GM23248 (cell line): ENCODE measurements around the gene MBD3L2. TPM values are rescaled to one million over a fixed set of nuclear protein-coding genes. Genes with fewer than 3 reads are reported as not detected.
"Not testable (repeated sequence)": the region's sequence is repeated elsewhere in the genome, so short reads cannot be mapped to it uniquely, and the experiment has no call there.

Experiments
- DNase-seq: peaks from one replicate; pipeline ENCODE4 v3.0.0-alpha.2; 2015
- H2AFZ ChIP-seq: fragments of 200-600 bp; sonication (generic); 2 replicates; pipeline ENCODE4 v1.6.1; 2016; ENCODE audit warnings: antibody characterized with exemption
- H3F3A ChIP-seq: fragments of 200-600 bp; sonication (generic); 2 replicates; pipeline ENCODE4 v1.6.1; 2016; ENCODE audit warnings: mild to moderate bottlenecking, antibody characterized with exemption, mixed run types; ENCODE audit not compliant: insufficient read depth
- H3K27ac ChIP-seq: fragments of 200-600 bp; sonication (generic); 2 replicates; pipeline ENCODE4 v1.5.1; 2016; ENCODE audit warnings: mild to moderate bottlenecking
- H3K27me3 ChIP-seq: fragments of 200-600 bp; sonication (generic); replicated peaks from 2 replicates; pipeline ENCODE4 v1.6.1; 2016; ENCODE audit warnings: mild to moderate bottlenecking; ENCODE audit not compliant: insufficient read depth
- H3K36me3 ChIP-seq: fragments of 200-600 bp; sonication (generic); 2 replicates; pipeline ENCODE4 v1.6.1; 2016; ENCODE audit warnings: low read depth, mild to moderate bottlenecking
- H3K4me1 ChIP-seq: fragments of 200-600 bp; sonication (generic); 2 replicates; pipeline ENCODE4 v1.6.1; 2016; ENCODE audit warnings: mild to moderate bottlenecking; ENCODE audit not compliant: insufficient read depth
- H3K4me2 ChIP-seq: fragments of 200-600 bp; sonication (generic); one replicate; pipeline ENCODE4 v1.6.1; 2016; ENCODE audit warnings: mild to moderate bottlenecking; ENCODE audit not compliant: unreplicated experiment
- H3K4me3 ChIP-seq: fragments of 200-600 bp; sonication (generic); 2 replicates; pipeline ENCODE4 v1.5.1; 2016; ENCODE audit warnings: mild to moderate bottlenecking
- H3K79me2 ChIP-seq: fragments of 200-600 bp; sonication (generic); 2 replicates; pipeline ENCODE4 v1.6.1; 2016; ENCODE audit warnings: mild to moderate bottlenecking; ENCODE audit not compliant: insufficient read depth
- H3K9ac ChIP-seq: fragments of 200-600 bp; sonication (generic); 2 replicates; pipeline ENCODE4 v1.6.1; 2016; ENCODE audit warnings: mild to moderate bottlenecking
- H3K9me2 ChIP-seq: fragments of 200-600 bp; sonication (generic); 2 replicates; pipeline ENCODE4 v1.6.1; 2016; ENCODE audit warnings: mixed run types, mild to moderate bottlenecking, moderate library complexity; ENCODE audit not compliant: insufficient read depth
- H3K9me3 ChIP-seq: fragments of 200-600 bp; sonication (generic); one replicate; pipeline ENCODE4 v1.6.1; 2017; ENCODE audit warnings: low read depth
- H4K20me1 ChIP-seq: fragments of 200-600 bp; sonication (generic); 2 replicates; pipeline ENCODE4 v1.6.0; 2016; ENCODE audit not compliant: insufficient read depth
- WGBS, 2 experiments: methylation state at CpG; one replicate each; pipeline ENCODE4 v1.1.6; 2015 to 2017; ENCODE audit warnings: low lambda C conversion rate in 2 of 2, low coverage in 1 of 2; ENCODE audit errors: missing lambda C conversion rate in 2 of 2; 5-methylcytosine and 5-hydroxymethylcytosine counted together
- in situ Hi-C: fragments of 300-500 bp; cut with MboI; formaldehyde crosslinking; loops from 2 replicates; pipeline ENCODE4 v1.15.0; 2020
- polyA plus RNA-seq: library from polyadenylated mRNA; unstranded; fragments of >200 nt; fragmentation: Nextera tagmentation; extraction: Ambion mirVana; gene quantifications from 2 replicates; pipeline ENCODE4 v1.2.1, GENCODE V29; 2016
- total RNA-seq: library from RNA; depleted of rRNA; stranded (reverse); fragments of >200 nt; shearing (Covaris generic); gene quantifications from 2 replicates; pipeline ENCODE4 v1.2.3, GENCODE V29; 2014

The MBD3L2 gene
- total and polyA plus RNA-seq, 2 experiments from 2014 or later, result not detected

DNA sequence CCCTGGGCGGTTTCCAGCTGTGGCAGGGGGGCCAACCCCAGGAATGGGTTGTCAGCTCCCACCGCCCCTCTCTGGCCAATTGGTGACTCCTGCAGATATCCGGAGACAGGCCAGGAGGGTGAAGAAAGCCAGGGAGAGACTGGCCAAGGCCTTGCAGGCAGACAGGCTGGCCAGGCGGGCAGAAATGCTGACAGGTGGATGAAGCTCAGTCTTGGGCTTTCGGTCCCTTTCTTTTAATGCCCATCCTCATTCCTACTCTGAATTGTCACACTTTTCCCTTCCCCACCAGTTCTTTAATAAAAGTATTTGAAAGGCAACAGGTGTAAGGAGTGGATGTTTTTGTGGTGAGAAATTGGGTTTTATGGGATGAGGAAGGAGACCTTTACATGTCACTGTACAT lies 2.3 kb downstream of the MBD3L2 start:
- H3K9me3 ChIP-seq, H2AFZ ChIP-seq, H3K36me3 ChIP-seq, H3K27me3 ChIP-seq, H4K20me1 ChIP-seq, H3K4me2 ChIP-seq, DNase-seq, H3K4me1 ChIP-seq, H3K27ac ChIP-seq, H3F3A ChIP-seq, H3K4me3 ChIP-seq, H3K9ac ChIP-seq, H3K79me2 ChIP-seq, in situ Hi-C loops, H3K9me2 ChIP-seq: not testable (repeated sequence)
- 76 to 81% methylated on average over 2 to 3 of the region's 5 CpGs for WGBS, 2 experiments

DNA sequence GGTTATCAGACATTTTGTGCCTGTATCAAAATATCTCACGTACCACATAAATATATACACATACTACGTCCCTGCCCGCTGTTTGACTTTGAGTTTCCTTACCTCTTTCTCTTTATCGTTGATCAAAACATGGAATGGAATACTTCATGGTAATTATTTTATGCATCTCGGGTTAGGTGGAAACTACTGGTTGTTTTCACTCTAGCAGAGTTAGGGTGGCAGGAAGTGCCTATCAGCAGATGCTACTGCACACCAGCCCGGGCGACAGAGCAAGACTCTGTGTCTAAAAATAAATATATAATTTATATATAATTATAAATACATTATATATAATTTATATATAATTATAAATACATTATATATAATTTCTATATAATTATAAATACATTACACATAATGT lies 3.8 kb downstream of the MBD3L2 start:
- H3K36me3 ChIP-seq, H3F3A ChIP-seq, H2AFZ ChIP-seq, DNase-seq, in situ Hi-C loops, H3K9me2 ChIP-seq, H3K4me3 ChIP-seq, H3K9me3 ChIP-seq, H3K79me2 ChIP-seq, H3K27me3 ChIP-seq, H3K27ac ChIP-seq, H3K9ac ChIP-seq, H4K20me1 ChIP-seq, H3K4me2 ChIP-seq, H3K4me1 ChIP-seq: not testable (repeated sequence)
- 71% methylated on average over 7 of the region's 7 CpGs for WGBS, 2 experiments

- H3K27ac ChIP-seq, H4K20me1 ChIP-seq, H3K4me3 ChIP-seq, H3K9ac ChIP-seq, H3K4me2 ChIP-seq, H3K36me3 ChIP-seq, H3K4me1 ChIP-seq, H3F3A ChIP-seq, H3K9me2 ChIP-seq, DNase-seq, in situ Hi-C loops, H3K9me3 ChIP-seq, H3K27me3 ChIP-seq, H2AFZ ChIP-seq, H3K79me2 ChIP-seq: not testable (repeated sequence)
- WGBS, 2 experiments, result 81 to 84% methylated on average over 12 to 14 of the region's 14 CpGs
Observed at GRCh38 chr19:7054635-7055368, 5.7 kb downstream of the MBD3L2 start.

- H3K9me2 ChIP-seq, H2AFZ ChIP-seq, H3F3A ChIP-seq, H4K20me1 ChIP-seq, H3K36me3 ChIP-seq, H3K9ac ChIP-seq, H3K4me1 ChIP-seq, in situ Hi-C loops, H3K79me2 ChIP-seq, H3K27me3 ChIP-seq, H3K4me3 ChIP-seq, H3K4me2 ChIP-seq, H3K27ac ChIP-seq, H3K9me3 ChIP-seq, DNase-seq: not testable (repeated sequence)
- 79 to 84% methylated on average over 12 to 13 of the region's 14 CpGs for WGBS, 2 experiments
Observed at GRCh38 chr19:7055679-7056078, 6.6 kb downstream of the MBD3L2 start.

GRCh38 chr19:7056371-7056770 lies 7.2 kb downstream of the MBD3L2 start:
- H3K79me2 ChIP-seq, H3K4me1 ChIP-seq, H3K27me3 ChIP-seq, H4K20me1 ChIP-seq, H3K4me2 ChIP-seq, H3K9ac ChIP-seq, H3K27ac ChIP-seq, H3K4me3 ChIP-seq, DNase-seq, H2AFZ ChIP-seq, H3F3A ChIP-seq, in situ Hi-C loops, H3K36me3 ChIP-seq, H3K9me3 ChIP-seq, H3K9me2 ChIP-seq: not testable (repeated sequence)
- 79 to 84% methylated on average over 8 to 9 of the region's 16 CpGs for WGBS, 2 experiments

- in situ Hi-C loops, H3F3A ChIP-seq, H3K27me3 ChIP-seq, DNase-seq, H2AFZ ChIP-seq, H3K4me2 ChIP-seq, H3K4me3 ChIP-seq, H3K27ac ChIP-seq, H3K79me2 ChIP-seq, H3K9me3 ChIP-seq, H3K9me2 ChIP-seq, H3K9ac ChIP-seq, H3K4me1 ChIP-seq, H4K20me1 ChIP-seq, H3K36me3 ChIP-seq: not testable (repeated sequence)
- 57% methylated on average over 1 of the region's 8 CpGs; no CpG with 5 or more reads in 1 of the 2 experiments for WGBS, 2 experiments
Observed at GRCh38 chr19:7058576-7058975, 9.5 kb downstream of the MBD3L2 start, which contains the start of gene MBD3L3. MBD3L3 (minus strand) TSS chr19:7058676; CDS start chr19:7058605, 71 bp downstream.

GRCh38 chr19:7059977-7060376 lies 10.9 kb downstream of the MBD3L2 start:
- H3K4me1 ChIP-seq, H3K9ac ChIP-seq, H3K27me3 ChIP-seq, DNase-seq, H3K79me2 ChIP-seq, H3F3A ChIP-seq, H2AFZ ChIP-seq, H3K4me2 ChIP-seq, H3K27ac ChIP-seq, H3K4me3 ChIP-seq, H4K20me1 ChIP-seq, H3K9me3 ChIP-seq, H3K36me3 ChIP-seq, H3K9me2 ChIP-seq, in situ Hi-C loops: not testable (repeated sequence)
- WGBS, 2 experiments, result 27 to 32% methylated on average over 2 of the region's 2 CpGs
